ENCODE results near the gene UVRAG. TPM values are rescaled to one million over a fixed set of nuclear protein-coding genes. Genes with fewer than 3 reads are reported as not detected.

The UVRAG gene
- total RNA-seq, 1 donor from 2014 or later = 27.6 TPM

GRCh38 chr11:75893251-75893650 lies 78.2 kb downstream of the UVRAG start:
- Mint-ChIP-seq H3K4me1 (peaks cover 1% of the 10 kb centered on the region), H3K9me3 (no peaks in the 10 kb centered on the region), H3K27me3 (ENCODE audit: low read depth) (no peaks in the 10 kb centered on the region), H3K36me3 (peaks cover 4% of the 10 kb centered on the region), H3K4me3 (no peak overlapping the region), H3K27ac (no peak overlapping the region)
- TF ChIP-seq CTCF (IDR thresholded peaks at IDR 0.05; ENCODE audit: unreplicated experiment) = no peak
- DNase-seq (ENCODE audit: low spot score in 2 of 2, unreplicated experiment in 2 of 2) = no peak

- Mint-ChIP-seq H3K27me3 (ENCODE audit: low read depth) (no peaks in the 10 kb centered on the region), H3K4me1 (peaks cover 1% of the 10 kb centered on the region), H3K4me3 (no peak overlapping the region), H3K36me3 (peaks cover 4% of the 10 kb centered on the region), H3K27ac (no peak overlapping the region), H3K9me3 (no peaks in the 10 kb centered on the region)
- no peak for DNase-seq (ENCODE audit: low spot score in 2 of 2, unreplicated experiment in 2 of 2)
- no peak for TF ChIP-seq CTCF (IDR thresholded peaks at IDR 0.05; ENCODE audit: unreplicated experiment)
Measured at GRCh38 chr11:75894036-75894585, 79.1 kb downstream of the UVRAG start.

- Mint-ChIP-seq H3K4me3 (no peak overlapping the region), H3K36me3 (peaks cover 4% of the 10 kb centered on the region), H3K4me1 (peaks cover 1% of the 10 kb centered on the region), H3K27me3 (ENCODE audit: low read depth) (no peaks in the 10 kb centered on the region), H3K27ac (no peak overlapping the region), H3K9me3 (no peaks in the 10 kb centered on the region)
- peak; percentile 79 for TF ChIP-seq CTCF (IDR thresholded peaks at IDR 0.05; ENCODE audit: unreplicated experiment)
- no peak for DNase-seq (ENCODE audit: low spot score in 2 of 2, unreplicated experiment in 2 of 2)
Measured at GRCh38 chr11:75896843-75897419, 81.9 kb downstream of the UVRAG start.

GRCh38 chr11:75898871-75899270 lies 83.9 kb downstream of the UVRAG start:
- DNase-seq (ENCODE audit: low spot score in 2 of 2, unreplicated experiment in 2 of 2) = no peak
- Mint-ChIP-seq H3K9me3 (no peaks in the 10 kb centered on the region), H3K36me3 (no peaks in the 10 kb centered on the region), H3K27ac (no peak overlapping the region), H3K4me3 (no peak overlapping the region), H3K4me1 (peaks cover 8% of the 10 kb centered on the region), H3K27me3 (ENCODE audit: low read depth) (no peaks in the 10 kb centered on the region)
- no peak for TF ChIP-seq CTCF (IDR thresholded peaks at IDR 0.05; ENCODE audit: unreplicated experiment)

- no peak for TF ChIP-seq CTCF (IDR thresholded peaks at IDR 0.05; ENCODE audit: unreplicated experiment)
- no peak overlapping the region for H3K4me3 Mint-ChIP-seq
- DNase-seq (ENCODE audit: low spot score in 2 of 2, unreplicated experiment in 2 of 2) = no peak
- peaks cover 8% of the 10 kb centered on the region for H3K4me1 Mint-ChIP-seq
- no peak overlapping the region for H3K27ac Mint-ChIP-seq
- no peaks in the 10 kb centered on the region for H3K36me3 Mint-ChIP-seq
- H3K27me3 Mint-ChIP-seq (ENCODE audit: low read depth) = no peaks in the 10 kb centered on the region
- no peaks in the 10 kb centered on the region for H3K9me3 Mint-ChIP-seq
Measured at GRCh38 chr11:75899806-75900205, 84.8 kb downstream of the UVRAG start.

All from mesothelial cell of epicardium (in vitro differentiated cells).